PC-3 (cell line): ENCODE measurements around the gene PPP1R8. TPM values are rescaled to one million over a fixed set of nuclear protein-coding genes. Genes with fewer than 3 reads are reported as not detected.

ENCODE experiments used
- ATAC-seq: fragments of 200-7000 bp; cut with Tn5 transposase; 2 replicates; pipeline ENCODE4 v1.9.1; 2020; ENCODE audit warnings: mild to moderate bottlenecking, moderate library complexity
- BruUV-seq: library from RNA; stranded (reverse); fragments of 400-500 nt; replicated peaks from 2 replicates; lab custom pipeline; 2021; lab: Mats Ljungman, UMichigan
- CTCF ChIA-PET: fragments of 300-600 bp; sonication (Branson Sonifier 250); formaldehyde crosslinking; loops from one replicate; lab custom pipeline; 2022; ENCODE audit warnings: antibody characterized with exemption; lab: Charles Lee
- POLR2A ChIA-PET: fragments of 300-600 bp; sonication (Branson Sonifier 250); formaldehyde crosslinking; loops from one replicate; lab custom pipeline; 2022; ENCODE audit warnings: antibody characterized with exemption; ENCODE audit not compliant: unreplicated experiment; lab: Charles Lee
- DNase-seq: peaks from one replicate; pipeline ENCODE4 v3.0.0-alpha.2; 2015
- H2AFZ ChIP-seq: fragments of 300-600 bp; sonication (generic); 2 replicates; pipeline ENCODE4 v1.6.0; 2016; ENCODE audit warnings: antibody characterized with exemption, low read length
- H3F3A ChIP-seq: fragments of 300-600 bp; sonication (generic); one replicate; pipeline ENCODE4 v1.6.0; 2017; ENCODE audit warnings: antibody characterized with exemption, low read length, control low read depth, mild to moderate bottlenecking; ENCODE audit not compliant: unreplicated experiment
- H3K27ac ChIP-seq: fragments of 300-600 bp; sonication (generic); 2 replicates; pipeline ENCODE4 v1.5.1; 2016; ENCODE audit warnings: mild to moderate bottlenecking, low read length
- H3K27me3 ChIP-seq: fragments of 300-600 bp; sonication (generic); 2 replicates; pipeline ENCODE4 v1.6.1; 2016; ENCODE audit warnings: low read length, mixed read lengths
- H3K36me3 ChIP-seq: fragments of 300-600 bp; sonication (generic); 2 replicates; pipeline ENCODE4 v1.6.1; 2016; ENCODE audit warnings: low read depth, mixed run types, low read length, mixed read lengths
- H3K4me1 ChIP-seq: fragments of 300-600 bp; sonication (generic); 2 replicates; pipeline ENCODE4 v1.5.1; 2016; ENCODE audit warnings: low read length; ENCODE audit not compliant: insufficient read depth
- H3K4me2 ChIP-seq: fragments of 300-600 bp; sonication (generic); 2 replicates; pipeline ENCODE4 v1.6.0; 2016; ENCODE audit warnings: low read length
- H3K4me3 ChIP-seq: fragments of 300-600 bp; sonication (generic); 2 replicates; pipeline ENCODE4 v1.5.1; 2016; ENCODE audit warnings: mild to moderate bottlenecking, low read length, mixed read lengths
- H3K79me2 ChIP-seq: fragments of 300-600 bp; sonication (generic); 2 replicates; pipeline ENCODE4 v1.6.1; 2017; ENCODE audit warnings: low read length, mixed read lengths
- H3K9ac ChIP-seq: fragments of 300-600 bp; sonication (generic); 2 replicates; pipeline ENCODE4 v1.6.0; 2016; ENCODE audit warnings: mild to moderate bottlenecking, low read length
- H3K9me2 ChIP-seq: fragments of 300-600 bp; sonication (generic); replicated peaks from 2 replicates; pipeline ENCODE4 v1.6.1; 2016; ENCODE audit warnings: mixed run types, low read length, mixed read lengths
- H3K9me3 ChIP-seq: fragments of 300-600 bp; sonication (generic); 2 replicates; pipeline ENCODE4 v1.6.1; 2016; ENCODE audit warnings: low read length, mixed read lengths
- H4K20me1 ChIP-seq: fragments of 300-600 bp; sonication (generic); 2 replicates; pipeline ENCODE4 v1.6.1; 2016; ENCODE audit warnings: low read length, mixed read lengths
- CTCF ChIP-seq: fragments of 300-600 bp; sonication (generic); conservative IDR thresholded peaks from 2 replicates; pipeline ENCODE4 v1.5.1; 2017; ENCODE audit warnings: antibody characterized with exemption, low read depth, mild to moderate bottlenecking, low read length
- EZH2 ChIP-seq: fragments of 300-600 bp; sonication (generic); IDR thresholded peaks from one replicate; pipeline ENCODE4 v1.6.1; 2017; ENCODE audit warnings: antibody characterized with exemption, mild to moderate bottlenecking, low read length; ENCODE audit not compliant: unreplicated experiment
- EZH2phosphoT487 ChIP-seq: fragments of 300-600 bp; sonication (generic); IDR thresholded peaks from 2 replicates; pipeline ENCODE4 v1.6.1; 2018; ENCODE audit warnings: mild to moderate bottlenecking, antibody characterized with exemption, low read length, borderline replicate concordance
- intact Hi-C: fragments of 100-400 bp; cut with micrococcal nuclease; formaldehyde crosslinking; loops from 2 replicates; pipeline ENCODE4 v1.9.0; 2023
- total RNA-seq: library from RNA; depleted of rRNA; stranded (reverse); fragments of >200 nt; gene quantifications from 2 replicates; pipeline ENCODE4 v1.2.3, GENCODE V29; 2014

Gene PPP1R8
- total RNA-seq, 1 experiment from 2014 or later: 85.0 TPM

- Histone ChIP-seq H3K9me2 (no peaks in the 10 kb centered on the region), H3K27ac (no peak overlapping the region), H3K27me3 (no peaks in the 10 kb centered on the region), H3K4me1 (no peaks in the 10 kb centered on the region), H3K9ac (no peak overlapping the region), H3F3A (no peaks in the 10 kb centered on the region), H3K79me2 (no peaks in the 10 kb centered on the region), H4K20me1 (no peaks in the 10 kb centered on the region), H3K4me2 (no peak overlapping the region), H3K4me3 (no peak overlapping the region), H2AFZ (no peak overlapping the region), H3K36me3 (0 out of 2 replicates have a peak, but pooled peaks cover 5% of the 10 kb centered on the region), H3K9me3 (no peaks in the 10 kb centered on the region)
- no peak for DNase-seq
- ChIA-PET POLR2A (no interaction called here), CTCF (no interaction called here)
- intact Hi-C loops: no loop called here
- TF ChIP-seq CTCF: no peak
- TF ChIP-seq EZH2: no peak
- no peak for TF ChIP-seq EZH2phosphoT487
- no peak for ATAC-seq
- no TSS peak for BruUV-seq
These were observed 20.7 kb upstream of the PPP1R8 start for GRCh38 chr1:27809883-27810282.

GRCh38 chr1:27811741-27812500, 18.7 kb upstream of the PPP1R8 start:
- Histone ChIP-seq H3K9ac (no peak overlapping the region), H3K27ac (no peak overlapping the region), H3K9me2 (no peaks in the 10 kb centered on the region), H4K20me1 (no peaks in the 10 kb centered on the region), H3K27me3 (no peaks in the 10 kb centered on the region), H3K4me3 (no peak overlapping the region), H3K36me3 (0 out of 2 replicates have a peak, but pooled peaks cover 2% of the 10 kb centered on the region), H2AFZ (no peak overlapping the region), H3F3A (no peaks in the 10 kb centered on the region), H3K9me3 (no peaks in the 10 kb centered on the region), H3K4me2 (no peak overlapping the region), H3K4me1 (no peaks in the 10 kb centered on the region), H3K79me2 (no peaks in the 10 kb centered on the region)
- BruUV-seq: no TSS peak
- intact Hi-C loops: no loop called here
- ChIA-PET POLR2A (no interaction called here), CTCF (no interaction called here)
- ATAC-seq (no peak), DNase-seq (no peak)
- TF ChIP-seq EZH2 (no peak), CTCF (no peak), EZH2phosphoT487 (no peak)

- Histone ChIP-seq H3K27ac (no peak overlapping the region), H4K20me1 (no peaks in the 10 kb centered on the region), H3K4me2 (no peak overlapping the region), H3K4me3 (no peak overlapping the region), H2AFZ (no peak overlapping the region), H3K9me3 (no peaks in the 10 kb centered on the region), H3K79me2 (no peaks in the 10 kb centered on the region), H3K4me1 (no peaks in the 10 kb centered on the region), H3F3A (no peaks in the 10 kb centered on the region), H3K9me2 (no peaks in the 10 kb centered on the region), H3K27me3 (no peaks in the 10 kb centered on the region), H3K9ac (no peak overlapping the region), H3K36me3 (0 out of 2 replicates have a peak, but pooled peaks cover 2% of the 10 kb centered on the region)
- ATAC-seq (no peak), DNase-seq (no peak)
- POLR2A ChIA-PET: no interaction called here
- intact Hi-C loops: no loop called here
- TF ChIP-seq EZH2 (no peak), EZH2phosphoT487 (no peak), CTCF (no peak)
- CTCF ChIA-PET: no interaction called here
- BruUV-seq: no TSS peak
These were observed 13.5 kb upstream of the PPP1R8 start for GRCh38 chr1:27816921-27817630.
